K562 (cell line): ENCODE results near the gene RAB7A. TPM values are rescaled to one million over a fixed set of nuclear protein-coding genes. Genes with fewer than 3 reads are reported as not detected.

Experiments used
- ARNT ChIP-seq, 2 experiments: fragments of 450-650 bp; IDR thresholded peaks; 2 replicates each; pipeline ENCODE4 v1.6.1; 2016; ENCODE audit warnings: mild to moderate bottlenecking in 1 of 2
- ETV5 ChIP-seq: sonication (generic); formaldehyde crosslinking; IDR thresholded peaks from 2 replicates; pipeline ENCODE4 v1.4.0; 2020; ENCODE audit warnings: low read depth, mild to moderate bottlenecking, missing genetic modification reagents
- FOXA1 ChIP-seq: fragments of 450-650 bp; IDR thresholded peaks from 2 replicates; pipeline ENCODE4 v1.6.1; 2016; ENCODE audit warnings: mild to moderate bottlenecking, borderline replicate concordance
- HCFC1 ChIP-seq: IDR thresholded peaks from 2 replicates; pipeline ENCODE4 v1.6.1; 2012; ENCODE audit warnings: low read depth, low read length, improper control_type of control experiment
- HDAC1 ChIP-seq, 2 experiments: fragments of 450-650 bp; IDR thresholded peaks; 2 replicates each; pipeline ENCODE4 v1.6.1; 2016 to 2017; ENCODE audit warnings: inconsistent platforms in 1 of 2, mild to moderate bottlenecking in 1 of 2, moderate library complexity in 1 of 2
- KLF10 ChIP-seq: fragments of 250-450 bp; sonication (Bioruptor Pico); IDR thresholded peaks from 2 replicates; pipeline ENCODE4 v1.6.1; 2021; ENCODE audit warnings: matching md5 sums
- LCOR ChIP-seq: sonication (generic); formaldehyde crosslinking; IDR thresholded peaks from 2 replicates; pipeline ENCODE4 v1.8.0; 2022; ENCODE audit warnings: mild to moderate bottlenecking, missing genetic modification reagents
- MYC ChIP-seq, 2 experiments: fragments of 250-450 bp in 1 of 2; sonication (Bioruptor Pico) in 1 of 2; IDR thresholded peaks; 2 replicates each; pipeline versions ENCODE4 v1.5.1 to v1.6.1; 2012 to 2021; ENCODE audit warnings: low read depth in 2 of 2, borderline replicate concordance in 1 of 2, improper control_type of control experiment in 1 of 2, low read length in 1 of 2, mild to moderate bottlenecking in 1 of 2, moderate library complexity in 1 of 2
- PHF21A ChIP-seq: fragments of 450-650 bp; IDR thresholded peaks from 2 replicates; pipeline ENCODE4 v1.6.1; 2017; ENCODE audit warnings: low read depth, borderline replicate concordance
- PHF8 ChIP-seq: fragments of 200-600 bp; sonication (generic); IDR thresholded peaks from 2 replicates; pipeline ENCODE4 v1.6.1; 2012; ENCODE audit warnings: mixed run types, mild to moderate bottlenecking, inconsistent platforms, low read length, moderate library complexity, borderline replicate concordance
- POLR2G ChIP-seq: fragments of 200-400 bp; formaldehyde crosslinking; IDR thresholded peaks from 2 replicates; pipeline ENCODE4 v1.6.1; 2017; ENCODE audit warnings: low read depth, mild to moderate bottlenecking, antibody characterized with exemption, low read length, moderate library complexity
- SETDB1 ChIP-seq: IDR thresholded peaks from one replicate; pipeline ENCODE4 v1.6.1; 2012; ENCODE audit warnings: low read length, control low read depth, inconsistent platforms
- SREBF1 ChIP-seq: fragments of 150-350 bp; IDR thresholded peaks from 2 replicates; pipeline ENCODE4 v1.6.1; 2014; ENCODE audit warnings: antibody characterized with exemption, low read depth, low read length, borderline replicate concordance
- TFAM ChIP-seq: fragments of 250-450 bp; sonication (Bioruptor Pico); conservative IDR thresholded peaks from 2 replicates; pipeline ENCODE4 v1.5.0; 2021; ENCODE audit warnings: mild to moderate bottlenecking, moderate library complexity
- ZNF140 ChIP-seq: fragments of 250-450 bp; sonication (Bioruptor Pico); IDR thresholded peaks from 2 replicates; pipeline ENCODE4 v1.8.0; 2021; ENCODE audit warnings: moderate library complexity, mild to moderate bottlenecking, inconsistent platforms
- ZNF583 ChIP-seq: fragments of 250-450 bp; sonication (Bioruptor Pico); IDR thresholded peaks from 2 replicates; pipeline ENCODE4 v1.4.0; 2020
- ZNF699 ChIP-seq: fragments of 250-450 bp; sonication (Bioruptor Pico); IDR thresholded peaks from 2 replicates; pipeline ENCODE4 v1.8.0; 2021; ENCODE audit warnings: mild to moderate bottlenecking, moderate library complexity; ENCODE audit not compliant: insufficient replicate concordance
- polyA plus RNA-seq, 8 experiments: library from polyadenylated mRNA; depleted of rRNA in 4 of 8; stranded (reverse) in 5 of 8; unstranded in 3 of 8; fragments of >200 nt; fragmentation: Nextera tagmentation in 2 of 8; fragmentation: Illumina TruSeq in 1 of 8; extraction: Ambion mirVana in 2 of 8; extraction: Trizol in 1 of 8; gene quantifications; 2 replicates each; pipeline versions ENCODE4 v1.2.1 to v1.2.3, GENCODE V29; 2011 to 2014; ENCODE audit warnings: inconsistent platforms in 1 of 8, missing spikeins in 1 of 8
- total RNA-seq, 7 experiments: library from RNA; depleted of rRNA in 6 of 7; stranded (reverse); fragments of >200 nt in 6 of 7; fragmentation: Illumina TruSeq in 2 of 7; extraction: Trizol in 2 of 7; gene quantifications; 2 replicates each; pipeline versions ENCODE4 v1.2.1 to v1.2.3, GENCODE V29; 2011 to 2021; ENCODE audit warnings: low replicate concordance in 1 of 7
- TF ChIP-seq, protein P1 (sequence below): sonication (generic); formaldehyde crosslinking; IDR thresholded peaks from 2 replicates; pipeline ENCODE4 v1.8.0; 2022; ENCODE audit warnings: mild to moderate bottlenecking, low read depth, missing genetic modification reagents
- TF ChIP-seq, protein P2 (sequence below): fragments of 450-650 bp; IDR thresholded peaks from 2 replicates; pipeline ENCODE4 v1.6.1; 2016; ENCODE audit warnings: low read depth, mild to moderate bottlenecking, moderate library complexity
- TF ChIP-seq, protein P3 (sequence below): conservative IDR thresholded peaks from 2 replicates; pipeline ENCODE4 v1.6.1; 2011; ENCODE audit warnings: low read depth, mild to moderate bottlenecking, low read length; ENCODE audit not compliant: control insufficient read depth
- TF ChIP-seq, protein P4 (sequence below): sonication (generic); formaldehyde crosslinking; IDR thresholded peaks from 2 replicates; pipeline ENCODE4 v1.8.1; 2022; ENCODE audit warnings: missing genetic modification reagents
- TF ChIP-seq, protein P5 (sequence below): fragments of 250-450 bp; sonication (Bioruptor Pico); IDR thresholded peaks from 2 replicates; pipeline ENCODE4 v1.5.0; 2020; ENCODE audit warnings: mild to moderate bottlenecking

RAB7A gene
- total and polyA plus RNA-seq, 9 of the 15 experiments (the other 6 are each of a cell fraction or from before 2014, with no cell fraction given), result 30.9 to 204 (median 72.8) TPM

DNA sequence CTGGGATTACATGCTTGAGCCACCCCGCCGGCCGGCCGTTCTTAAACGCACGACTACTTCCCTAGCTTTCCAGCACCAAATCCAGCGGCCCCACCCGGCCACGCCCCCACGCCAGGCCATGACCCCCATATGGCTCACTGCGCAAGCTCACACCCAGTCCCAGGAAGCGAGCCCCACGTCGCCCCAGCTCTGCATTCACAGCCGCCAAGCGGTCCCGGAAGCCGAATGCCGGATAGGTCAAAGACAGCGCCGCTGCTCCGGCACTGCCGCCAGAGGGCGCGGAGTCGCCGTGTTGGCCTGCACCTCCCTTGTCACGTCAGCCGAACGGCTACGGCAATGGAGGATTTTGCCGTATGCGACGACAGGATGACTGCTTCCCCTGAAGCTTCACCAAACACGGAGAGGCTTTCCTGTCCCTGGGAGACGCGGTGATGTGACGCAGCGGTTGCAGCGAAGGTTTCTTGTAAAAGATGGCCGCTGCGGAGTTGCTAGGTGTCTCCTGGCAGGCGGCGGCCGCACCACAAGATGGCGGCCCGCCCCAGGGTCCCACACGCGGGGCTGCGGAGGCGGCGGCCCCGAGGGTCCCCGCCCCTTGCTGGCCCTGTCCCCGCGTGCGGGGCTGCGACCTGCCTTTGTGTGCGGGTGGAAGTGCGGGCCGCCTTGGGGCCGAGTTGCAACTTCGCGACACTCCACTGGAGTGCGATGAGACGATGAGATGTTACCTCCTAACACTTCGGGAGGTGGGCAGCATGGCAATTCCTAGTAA, 45.2 kb upstream of the RAB7A start (continued):
- TF ChIP-seq FOXA1 (no peak), PHF8 (peak; percentile 88), ZNF699 (CRISPR knock-in tag) (no peak), ARNT (IDR thresholded peaks at IDR 0.05) (no peak), SETDB1 (no peak), LCOR (CRISPR knock-in tag) (peak; percentile 95), SREBF1 (no peak), PHF21A (no peak), ETV5 (CRISPR knock-in tag) (peak; percentile 79), ZNF140 (CRISPR knock-in tag) (no peak), HDAC1 (IDR thresholded peaks at IDR 0.05) (no peak; a peak in 2 of 4 replicates), TFAM (CRISPR knock-in tag) (no peak), KLF10 (no peak), POLR2G (peak; percentile 96), HCFC1 (peak; percentile 67), MYC (IDR thresholded peaks at IDR 0.05; ENCODE audit: low read depth, low read length) (peak; percentile 89), MYC (CRISPR knock-in tag; IDR thresholded peaks at IDR 0.05; ENCODE audit: borderline replicate concordance, low read depth) (peak; percentile 64; the same call in 1 of the 2 replicates), ZNF583 (CRISPR knock-in tag) (no peak)
- TF ChIP-seq, protein P1, sequence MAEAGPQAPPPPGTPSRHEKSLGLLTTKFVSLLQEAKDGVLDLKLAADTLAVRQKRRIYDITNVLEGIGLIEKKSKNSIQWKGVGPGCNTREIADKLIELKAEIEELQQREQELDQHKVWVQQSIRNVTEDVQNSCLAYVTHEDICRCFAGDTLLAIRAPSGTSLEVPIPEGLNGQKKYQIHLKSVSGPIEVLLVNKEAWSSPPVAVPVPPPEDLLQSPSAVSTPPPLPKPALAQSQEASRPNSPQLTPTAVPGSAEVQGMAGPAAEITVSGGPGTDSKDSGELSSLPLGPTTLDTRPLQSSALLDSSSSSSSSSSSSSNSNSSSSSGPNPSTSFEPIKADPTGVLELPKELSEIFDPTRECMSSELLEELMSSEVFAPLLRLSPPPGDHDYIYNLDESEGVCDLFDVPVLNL (CRISPR knock-in tag), result no peak
- TF ChIP-seq, protein P2, sequence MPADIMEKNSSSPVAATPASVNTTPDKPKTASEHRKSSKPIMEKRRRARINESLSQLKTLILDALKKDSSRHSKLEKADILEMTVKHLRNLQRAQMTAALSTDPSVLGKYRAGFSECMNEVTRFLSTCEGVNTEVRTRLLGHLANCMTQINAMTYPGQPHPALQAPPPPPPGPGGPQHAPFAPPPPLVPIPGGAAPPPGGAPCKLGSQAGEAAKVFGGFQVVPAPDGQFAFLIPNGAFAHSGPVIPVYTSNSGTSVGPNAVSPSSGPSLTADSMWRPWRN, result no peak
- TF ChIP-seq, protein P3, sequence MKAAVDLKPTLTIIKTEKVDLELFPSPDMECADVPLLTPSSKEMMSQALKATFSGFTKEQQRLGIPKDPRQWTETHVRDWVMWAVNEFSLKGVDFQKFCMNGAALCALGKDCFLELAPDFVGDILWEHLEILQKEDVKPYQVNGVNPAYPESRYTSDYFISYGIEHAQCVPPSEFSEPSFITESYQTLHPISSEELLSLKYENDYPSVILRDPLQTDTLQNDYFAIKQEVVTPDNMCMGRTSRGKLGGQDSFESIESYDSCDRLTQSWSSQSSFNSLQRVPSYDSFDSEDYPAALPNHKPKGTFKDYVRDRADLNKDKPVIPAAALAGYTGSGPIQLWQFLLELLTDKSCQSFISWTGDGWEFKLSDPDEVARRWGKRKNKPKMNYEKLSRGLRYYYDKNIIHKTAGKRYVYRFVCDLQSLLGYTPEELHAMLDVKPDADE, result peak; percentile 17; the same call in 1 of the 2 replicates
- TF ChIP-seq, protein P4, sequence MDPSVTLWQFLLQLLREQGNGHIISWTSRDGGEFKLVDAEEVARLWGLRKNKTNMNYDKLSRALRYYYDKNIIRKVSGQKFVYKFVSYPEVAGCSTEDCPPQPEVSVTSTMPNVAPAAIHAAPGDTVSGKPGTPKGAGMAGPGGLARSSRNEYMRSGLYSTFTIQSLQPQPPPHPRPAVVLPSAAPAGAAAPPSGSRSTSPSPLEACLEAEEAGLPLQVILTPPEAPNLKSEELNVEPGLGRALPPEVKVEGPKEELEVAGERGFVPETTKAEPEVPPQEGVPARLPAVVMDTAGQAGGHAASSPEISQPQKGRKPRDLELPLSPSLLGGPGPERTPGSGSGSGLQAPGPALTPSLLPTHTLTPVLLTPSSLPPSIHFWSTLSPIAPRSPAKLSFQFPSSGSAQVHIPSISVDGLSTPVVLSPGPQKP (CRISPR knock-in tag), result no peak
- TF ChIP-seq, protein P5, sequence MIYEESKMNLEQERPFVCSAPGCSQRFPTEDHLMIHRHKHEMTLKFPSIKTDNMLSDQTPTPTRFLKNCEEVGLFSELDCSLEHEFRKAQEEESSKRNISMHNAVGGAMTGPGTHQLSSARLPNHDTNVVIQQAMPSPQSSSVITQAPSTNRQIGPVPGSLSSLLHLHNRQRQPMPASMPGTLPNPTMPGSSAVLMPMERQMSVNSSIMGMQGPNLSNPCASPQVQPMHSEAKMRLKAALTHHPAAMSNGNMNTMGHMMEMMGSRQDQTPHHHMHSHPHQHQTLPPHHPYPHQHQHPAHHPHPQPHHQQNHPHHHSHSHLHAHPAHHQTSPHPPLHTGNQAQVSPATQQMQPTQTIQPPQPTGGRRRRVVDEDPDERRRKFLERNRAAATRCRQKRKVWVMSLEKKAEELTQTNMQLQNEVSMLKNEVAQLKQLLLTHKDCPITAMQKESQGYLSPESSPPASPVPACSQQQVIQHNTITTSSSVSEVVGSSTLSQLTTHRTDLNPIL (CRISPR knock-in tag), result no peak
